GM03348 (cell line): Measurements from ENCODE around the gene MT1A.

Source experiments
- DNase-seq: peaks from one replicate; pipeline ENCODE4 v3.0.0; 2012; ENCODE audit warnings: low spot score

Gene MT1A

DNA sequence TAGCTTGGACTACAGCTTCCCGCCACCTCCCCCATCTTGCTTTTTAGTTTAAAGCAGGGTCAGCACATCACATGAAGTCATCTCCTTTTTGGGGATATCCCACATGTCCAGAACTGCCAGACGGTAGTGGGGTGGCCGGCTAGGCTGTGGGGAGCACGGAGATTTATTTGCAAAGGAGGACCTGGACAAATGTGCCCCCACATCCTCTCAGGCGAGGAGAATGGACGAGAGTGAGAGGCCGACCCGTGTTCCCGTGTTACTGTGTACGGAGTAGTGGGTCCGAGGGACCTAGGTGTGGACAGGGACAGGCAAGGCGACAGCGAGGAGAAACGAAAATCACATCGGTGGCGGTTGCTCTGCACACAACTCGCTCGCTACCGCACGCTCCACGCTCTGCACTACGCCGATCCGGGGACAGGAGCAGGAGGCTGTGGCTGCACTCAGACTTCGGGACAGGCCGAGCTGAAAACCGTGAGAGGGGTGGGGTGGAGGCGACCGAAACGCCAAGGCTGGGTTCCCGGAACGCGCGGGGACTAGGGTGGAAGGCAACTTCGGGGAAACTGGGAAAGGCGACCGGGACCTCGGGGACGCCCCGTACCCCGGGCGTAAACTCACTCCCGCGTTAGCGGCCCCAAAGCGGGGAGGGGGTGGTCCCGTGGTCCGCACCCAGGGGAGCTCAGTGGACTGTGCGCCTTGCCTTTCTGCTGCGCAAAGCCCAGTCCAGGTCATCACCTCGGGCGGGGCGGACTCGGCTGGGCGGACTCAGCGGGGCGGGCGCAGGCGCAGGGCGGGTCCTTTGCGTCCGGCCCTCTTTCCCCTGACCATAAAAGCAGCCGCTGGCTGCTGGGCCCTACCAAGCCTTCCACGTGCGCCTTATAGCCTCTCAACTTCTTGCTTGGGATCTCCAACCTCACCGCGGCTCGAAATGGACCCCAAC, at the start of gene MT1A:
MT1A (plus strand) TSS at position 853 of the 937 bp plus-strand sequence; CDS start at position 926, 73 bp downstream.
- peak; percentile 85 for DNase-seq

GRCh38 chr16:56588781-56589140, 49.7 kb upstream of the MT1A start:
- DNase-seq, result no peak

- DNase-seq, result peak; percentile 42
Measured at GRCh38 chr16:56589141-56590039, 49.1 kb upstream of the MT1A start, which contains the start of gene MT3. MT3 (plus strand) TSS chr16:56589528; CDS start chr16:56589591, 63 bp downstream.

- no peak for DNase-seq
Measured at GRCh38 chr16:56591377-56592060, 46.9 kb upstream of the MT1A start.

GRCh38 chr16:56593573-56594291, 44.7 kb upstream of the MT1A start:
- no peak for DNase-seq

GRCh38 chr16:56594292-56594619, 44.2 kb upstream of the MT1A start:
- no peak for DNase-seq

DNA sequence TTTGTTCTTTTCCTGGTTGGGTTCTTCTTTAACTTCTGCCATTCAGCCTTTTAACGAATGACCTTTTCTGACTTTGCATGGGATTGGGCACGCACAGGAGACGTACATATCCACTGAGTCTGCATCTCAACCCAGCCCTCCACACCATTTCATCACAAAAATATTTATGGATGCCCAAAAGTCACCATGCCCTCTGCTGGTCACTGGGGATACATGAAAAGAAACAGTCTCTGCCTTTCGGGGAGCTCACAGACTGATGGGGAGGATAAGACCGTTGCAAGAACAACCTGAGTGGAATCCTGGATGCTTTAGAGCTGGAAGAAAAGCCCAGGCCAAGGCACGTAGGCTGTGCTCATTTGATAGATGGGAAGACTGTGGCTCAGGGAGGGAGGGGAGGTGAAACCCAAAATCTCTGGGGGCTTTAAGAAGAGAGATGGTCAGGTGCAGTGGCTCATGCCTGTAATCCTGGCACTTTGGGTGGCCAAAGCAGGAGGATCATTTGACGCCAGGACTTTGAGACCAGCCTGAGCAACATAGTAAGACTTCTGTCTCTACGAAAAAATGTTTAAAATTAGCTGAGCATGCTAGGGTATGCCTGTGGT, 38.0 kb upstream of the MT1A start:
- peak; percentile 75 for DNase-seq

GRCh38 chr16:56601325-56601724, 37.1 kb upstream of the MT1A start:
- DNase-seq, result no peak

DNA sequence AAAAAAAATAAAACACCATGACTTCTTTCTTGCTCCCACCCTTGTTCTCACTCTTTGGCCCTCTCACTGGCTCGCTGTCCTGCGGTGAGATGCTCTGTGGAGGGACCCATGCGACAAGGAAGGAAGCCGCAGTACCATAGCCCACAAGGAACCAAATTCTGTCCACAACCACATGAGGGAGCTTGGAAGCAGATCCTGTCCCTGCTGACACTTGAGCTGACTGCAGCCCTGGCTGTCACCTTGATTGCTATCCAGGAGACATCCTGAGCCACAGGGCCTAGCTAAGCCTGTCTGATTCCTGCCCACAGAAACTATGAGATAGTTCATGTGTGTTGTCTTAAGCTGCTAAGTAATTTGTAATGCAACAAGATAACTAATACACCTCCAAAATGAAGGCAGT, 34.9 kb upstream of the MT1A start:
- no peak for DNase-seq

- DNase-seq, result no peak
Measured at GRCh38 chr16:56604966-56605365, 33.5 kb upstream of the MT1A start.

DNA sequence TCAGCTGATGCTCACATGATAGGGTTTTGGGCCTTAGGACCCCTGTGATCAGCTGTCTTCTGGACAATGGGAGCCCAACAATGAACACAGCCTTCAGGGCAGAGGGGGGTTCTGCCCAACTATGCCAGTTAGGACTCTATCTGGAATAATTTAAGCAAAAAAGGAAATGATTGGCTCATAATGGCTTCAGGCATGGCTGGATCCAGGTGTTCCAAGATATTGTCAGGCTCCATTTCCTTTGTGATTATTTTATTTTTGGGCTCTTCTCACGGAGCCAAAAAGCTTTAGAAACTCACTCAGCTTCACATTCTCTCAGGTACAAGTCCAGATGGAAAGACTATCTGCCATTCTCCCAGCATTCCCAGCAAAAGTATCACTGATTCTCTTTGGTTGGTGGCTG, 33.0 kb upstream of the MT1A start:
- no peak for DNase-seq

DNA sequence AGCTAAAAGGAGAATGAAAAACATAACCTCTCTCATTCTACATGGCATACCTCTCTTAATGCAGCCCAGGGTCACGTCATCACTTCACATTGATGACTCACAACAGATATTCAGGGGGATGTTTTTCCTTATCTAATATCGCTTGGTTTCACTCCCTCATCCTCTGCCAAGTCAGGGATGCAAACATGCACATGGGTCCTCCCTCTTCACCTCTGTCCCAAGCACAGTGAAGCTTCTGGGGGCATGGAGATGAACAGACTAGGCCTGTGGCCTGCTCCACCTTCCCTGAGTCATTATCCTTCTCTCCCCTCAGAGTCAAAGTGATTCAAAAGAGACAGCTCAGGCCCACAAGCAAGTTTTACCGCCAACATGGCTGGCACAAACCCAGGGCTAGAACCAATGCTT, 32.4 kb upstream of the MT1A start:
- DNase-seq, result peak; percentile 65

DNA sequence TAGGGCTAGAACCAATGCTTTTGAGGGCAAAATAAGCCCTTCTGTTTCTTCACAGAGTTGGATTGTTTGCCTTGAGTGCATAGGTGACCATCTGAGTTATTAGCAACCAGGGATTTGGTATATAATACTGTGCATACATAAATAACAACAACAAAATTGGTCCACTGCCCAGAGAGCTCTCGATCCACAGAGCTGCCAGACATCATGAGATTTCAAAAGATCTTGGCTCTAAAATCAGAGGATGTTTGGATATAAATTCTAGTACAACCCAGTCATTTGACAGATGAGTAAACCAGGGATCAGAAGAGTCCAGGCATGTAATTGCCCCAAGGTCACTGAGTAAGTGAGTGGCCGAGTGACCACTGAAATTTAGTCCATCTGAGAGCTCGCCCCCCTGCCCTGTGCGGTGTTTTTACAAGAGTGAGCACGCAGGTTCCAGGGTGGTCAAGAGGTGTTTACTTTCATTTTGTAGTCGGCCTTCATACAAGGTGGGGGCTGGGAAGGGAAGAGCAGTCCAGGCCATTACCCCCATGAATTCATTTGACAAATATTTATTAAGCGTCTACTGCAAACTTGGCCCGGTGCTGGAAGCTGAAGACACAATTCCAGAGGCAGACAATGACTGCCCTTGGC, 31.9 kb upstream of the MT1A start:
- DNase-seq, result peak; percentile 63

DNA sequence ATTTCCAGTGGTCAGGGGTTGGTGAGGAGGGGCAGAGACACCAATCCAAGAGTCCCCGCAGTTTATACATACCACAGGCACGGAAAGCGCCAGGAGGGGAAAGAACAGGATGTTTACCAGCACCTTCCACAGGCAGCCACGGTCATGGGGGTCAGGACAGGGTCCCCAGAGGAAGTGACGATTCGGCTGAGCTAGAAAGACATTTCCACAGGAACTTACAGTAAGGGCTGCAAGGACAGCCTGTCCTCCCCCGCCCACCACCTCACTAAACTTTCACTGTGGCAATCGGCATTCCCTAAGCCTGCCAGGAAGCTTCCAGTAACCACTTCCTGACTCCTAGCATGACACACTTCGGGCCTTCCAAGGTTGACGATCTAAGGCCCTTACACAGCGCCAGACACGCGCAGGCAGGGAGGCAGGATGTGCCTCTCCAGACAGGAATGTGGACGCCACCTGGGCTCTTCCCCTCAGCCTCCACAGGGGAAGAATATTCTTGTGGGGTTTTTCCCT, 31.3 kb upstream of the MT1A start:
- DNase-seq, result peak; percentile 92

GRCh38 chr16:56607675-56608042, 30.8 kb upstream of the MT1A start:
- no peak for DNase-seq

- peak; percentile 96 for DNase-seq
Measured at GRCh38 chr16:56608043-56608875, 30.2 kb upstream of the MT1A start, which contains the start of gene MT2A. MT2A (plus strand) TSS chr16:56608584; CDS start chr16:56608656, 72 bp downstream.

- no peak for DNase-seq
Measured at GRCh38 chr16:56608876-56609462, 29.5 kb upstream of the MT1A start.

GRCh38 chr16:56609463-56609921, 29.0 kb upstream of the MT1A start:
- peak; percentile 60 for DNase-seq

DNA sequence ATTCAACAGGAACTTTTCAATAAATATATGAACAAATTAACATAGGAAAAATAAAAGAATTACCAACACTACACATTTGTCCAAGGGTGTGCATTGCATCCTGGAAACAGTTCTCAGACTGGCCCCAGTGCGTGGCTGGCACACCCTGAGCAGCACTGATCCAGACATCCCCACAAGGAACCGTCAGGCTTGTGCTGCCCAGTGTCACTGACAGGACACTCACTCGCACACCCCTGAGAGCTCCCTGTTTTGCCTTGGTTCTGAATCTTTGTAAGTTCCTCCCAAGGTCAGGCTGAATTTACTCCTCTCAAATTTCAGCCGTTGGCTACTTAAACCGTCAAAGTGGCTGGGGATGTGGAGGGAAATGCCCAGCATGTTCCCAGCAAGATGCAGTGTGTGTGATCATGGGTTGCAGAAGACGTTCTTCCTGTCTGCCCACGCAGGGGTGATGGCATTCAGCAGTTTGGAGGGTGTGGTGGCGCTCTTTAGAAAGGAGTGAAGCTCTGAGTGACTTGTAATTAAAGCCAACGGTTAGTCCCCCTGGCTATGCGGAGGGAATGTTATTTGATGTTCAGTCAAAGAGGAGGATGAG, 28.4 kb upstream of the MT1A start:
- peak; percentile 67 for DNase-seq
